K562 (cell line): ENCODE data around the gene ZNF546. TPM values are rescaled to one million over a fixed set of nuclear protein-coding genes. Genes with fewer than 3 reads are reported as not detected.

Experiments used
- JUNB ChIP-seq: fragments of 450-650 bp; formaldehyde crosslinking; conservative IDR thresholded peaks from 2 replicates; pipeline ENCODE4 v1.4.0; 2020; ENCODE audit warnings: mild to moderate bottlenecking
- KAT2B ChIP-seq: IDR thresholded peaks from one replicate; pipeline ENCODE4 v1.6.1; 2012; ENCODE audit warnings: low read depth, mild to moderate bottlenecking, control low read depth, inconsistent platforms, low read length, moderate library complexity
- KLF10 ChIP-seq: fragments of 250-450 bp; sonication (Bioruptor Pico); IDR thresholded peaks from 2 replicates; pipeline ENCODE4 v1.6.1; 2021; ENCODE audit warnings: matching md5 sums
- MXI1 ChIP-seq: IDR thresholded peaks from 2 replicates; pipeline ENCODE4 v1.6.1; 2011; ENCODE audit warnings: low read depth, mild to moderate bottlenecking, improper control_type of control experiment, low read length
- PHF20 ChIP-seq: fragments of 450-650 bp; IDR thresholded peaks from 2 replicates; pipeline ENCODE4 v1.6.1; 2018; ENCODE audit not compliant: partially characterized antibody
- SPI1 ChIP-seq: IDR thresholded peaks from 2 replicates; pipeline ENCODE4 v1.6.1; 2011; ENCODE audit warnings: low read depth, low read length, control low read depth, borderline replicate concordance
- SRF ChIP-seq, 2 experiments: fragments of 250-450, 450-650 bp in 1 of 2; sonication (Bioruptor Pico) in 1 of 2; sonication (generic) in 1 of 2; formaldehyde crosslinking; IDR thresholded peaks; 2 replicates each; pipeline versions ENCODE4 v1.5.0 to v1.5.1; 2020 to 2022; ENCODE audit warnings: mild to moderate bottlenecking in 1 of 2, missing genetic modification reagents in 1 of 2
- ZFP30 ChIP-seq: fragments of 250-450 bp; sonication (Bioruptor Pico); IDR thresholded peaks from 2 replicates; pipeline ENCODE4 v1.8.0; 2022; ENCODE audit warnings: moderate library complexity, mild to moderate bottlenecking, inconsistent platforms, borderline replicate concordance
- polyA plus RNA-seq, 8 experiments: library from polyadenylated mRNA; depleted of rRNA in 4 of 8; stranded (reverse) in 5 of 8; unstranded in 3 of 8; fragments of >200 nt; fragmentation: Nextera tagmentation in 2 of 8; fragmentation: Illumina TruSeq in 1 of 8; extraction: Ambion mirVana in 2 of 8; extraction: Trizol in 1 of 8; gene quantifications; 2 replicates each; pipeline versions ENCODE4 v1.2.1 to v1.2.3, GENCODE V29; 2011 to 2014; ENCODE audit warnings: inconsistent platforms in 1 of 8, missing spikeins in 1 of 8
- total RNA-seq, 7 experiments: library from RNA; depleted of rRNA in 6 of 7; stranded (reverse); fragments of >200 nt in 6 of 7; fragmentation: Illumina TruSeq in 2 of 7; extraction: Trizol in 2 of 7; gene quantifications; 2 replicates each; pipeline versions ENCODE4 v1.2.1 to v1.2.3, GENCODE V29; 2011 to 2021; ENCODE audit warnings: low replicate concordance in 1 of 7
- TF ChIP-seq, protein P1 (sequence below): fragments of 250-450 bp; sonication (Bioruptor Pico); IDR thresholded peaks from 2 replicates; pipeline ENCODE4 v1.4.0; 2020; ENCODE audit warnings: borderline replicate concordance
- TF ChIP-seq, protein P2 (sequence below): fragments of 450-650 bp; IDR thresholded peaks from 2 replicates; pipeline ENCODE4 v1.6.1; 2016; ENCODE audit warnings: mild to moderate bottlenecking, moderate library complexity
- TF ChIP-seq, protein P3 (sequence below): fragments of 250-450 bp; sonication (Bioruptor Pico); IDR thresholded peaks from 2 replicates; pipeline ENCODE4 v1.8.0; 2022; ENCODE audit warnings: moderate library complexity, mild to moderate bottlenecking, inconsistent platforms

The ZNF546 gene
- total and polyA plus RNA-seq, 9 of the 15 experiments (the other 6 are each of a cell fraction or from before 2014, with no cell fraction given) = 0.73 to 5.1 (median 2.2) TPM

DNA sequence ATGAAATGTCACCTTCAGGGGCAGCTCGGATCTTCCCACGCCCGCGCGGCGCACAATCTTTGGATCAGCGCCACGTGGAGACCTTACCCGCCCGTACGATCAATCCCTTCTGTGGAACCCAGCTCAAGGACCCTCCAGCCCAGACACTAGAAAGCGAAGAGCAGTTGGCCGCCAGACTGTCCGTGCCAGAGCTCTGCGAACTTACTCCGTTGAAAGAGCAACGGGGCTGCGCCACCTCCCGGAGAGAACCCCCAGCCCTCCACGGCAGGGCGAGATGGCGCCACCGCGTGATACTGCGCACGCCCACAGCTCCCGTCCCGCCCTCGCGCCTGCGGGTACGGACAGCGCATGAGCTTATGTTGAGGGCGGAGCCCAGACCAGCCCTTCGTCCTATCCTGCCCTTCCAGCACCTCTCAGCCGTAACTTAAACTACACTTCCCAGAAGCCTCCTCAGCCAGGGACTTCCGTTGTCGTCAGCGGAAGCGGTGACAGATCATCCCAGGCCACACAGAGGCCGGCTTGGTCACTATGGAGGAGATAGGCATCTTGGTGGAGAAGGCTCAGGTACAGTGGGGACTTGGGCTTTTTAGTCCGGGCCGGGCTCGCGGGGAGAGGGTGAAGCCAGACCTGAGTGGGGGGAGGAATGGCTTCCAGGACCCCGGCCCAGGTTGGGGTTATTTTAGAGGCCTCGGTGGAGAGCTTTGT lies 26.0 kb upstream of the ZNF546 start, which contains the start of gene PSMC4 (continued):
- TF ChIP-seq MXI1 = peak; percentile 68; the same call in 1 of the 2 replicates
- no peak; the same call in 1 of the 2 replicates for TF ChIP-seq SPI1
- TF ChIP-seq KLF10 (CRISPR knock-in tag) = no peak
- TF ChIP-seq SRF (CRISPR knock-in tag; IDR thresholded peaks at IDR 0.05) = peak in 1 of 2 experiments; percentile 80; a peak in 2 of 4 replicates
- peak; percentile 71 for TF ChIP-seq PHF20
- TF ChIP-seq, protein P1, sequence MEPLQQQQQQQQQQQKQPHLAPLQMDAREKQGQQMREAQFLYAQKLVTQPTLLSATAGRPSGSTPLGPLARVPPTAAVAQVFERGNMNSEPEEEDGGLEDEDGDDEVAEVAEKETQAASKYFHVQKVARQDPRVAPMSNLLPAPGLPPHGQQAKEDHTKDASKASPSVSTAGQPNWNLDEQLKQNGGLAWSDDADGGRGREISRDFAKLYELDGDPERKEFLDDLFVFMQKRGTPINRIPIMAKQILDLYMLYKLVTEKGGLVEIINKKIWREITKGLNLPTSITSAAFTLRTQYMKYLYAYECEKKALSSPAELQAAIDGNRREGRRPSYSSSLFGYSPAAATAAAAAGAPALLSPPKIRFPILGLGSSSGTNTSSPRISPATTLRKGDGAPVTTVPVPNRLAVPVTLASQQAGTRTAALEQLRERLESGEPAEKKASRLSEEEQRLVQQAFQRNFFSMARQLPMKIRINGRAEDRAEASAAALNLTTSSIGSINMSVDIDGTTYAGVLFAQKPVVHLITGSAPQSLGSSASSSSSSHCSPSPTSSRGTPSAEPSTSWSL (CRISPR knock-in tag) = no peak
- no peak for TF ChIP-seq ZFP30
- TF ChIP-seq, protein P2, sequence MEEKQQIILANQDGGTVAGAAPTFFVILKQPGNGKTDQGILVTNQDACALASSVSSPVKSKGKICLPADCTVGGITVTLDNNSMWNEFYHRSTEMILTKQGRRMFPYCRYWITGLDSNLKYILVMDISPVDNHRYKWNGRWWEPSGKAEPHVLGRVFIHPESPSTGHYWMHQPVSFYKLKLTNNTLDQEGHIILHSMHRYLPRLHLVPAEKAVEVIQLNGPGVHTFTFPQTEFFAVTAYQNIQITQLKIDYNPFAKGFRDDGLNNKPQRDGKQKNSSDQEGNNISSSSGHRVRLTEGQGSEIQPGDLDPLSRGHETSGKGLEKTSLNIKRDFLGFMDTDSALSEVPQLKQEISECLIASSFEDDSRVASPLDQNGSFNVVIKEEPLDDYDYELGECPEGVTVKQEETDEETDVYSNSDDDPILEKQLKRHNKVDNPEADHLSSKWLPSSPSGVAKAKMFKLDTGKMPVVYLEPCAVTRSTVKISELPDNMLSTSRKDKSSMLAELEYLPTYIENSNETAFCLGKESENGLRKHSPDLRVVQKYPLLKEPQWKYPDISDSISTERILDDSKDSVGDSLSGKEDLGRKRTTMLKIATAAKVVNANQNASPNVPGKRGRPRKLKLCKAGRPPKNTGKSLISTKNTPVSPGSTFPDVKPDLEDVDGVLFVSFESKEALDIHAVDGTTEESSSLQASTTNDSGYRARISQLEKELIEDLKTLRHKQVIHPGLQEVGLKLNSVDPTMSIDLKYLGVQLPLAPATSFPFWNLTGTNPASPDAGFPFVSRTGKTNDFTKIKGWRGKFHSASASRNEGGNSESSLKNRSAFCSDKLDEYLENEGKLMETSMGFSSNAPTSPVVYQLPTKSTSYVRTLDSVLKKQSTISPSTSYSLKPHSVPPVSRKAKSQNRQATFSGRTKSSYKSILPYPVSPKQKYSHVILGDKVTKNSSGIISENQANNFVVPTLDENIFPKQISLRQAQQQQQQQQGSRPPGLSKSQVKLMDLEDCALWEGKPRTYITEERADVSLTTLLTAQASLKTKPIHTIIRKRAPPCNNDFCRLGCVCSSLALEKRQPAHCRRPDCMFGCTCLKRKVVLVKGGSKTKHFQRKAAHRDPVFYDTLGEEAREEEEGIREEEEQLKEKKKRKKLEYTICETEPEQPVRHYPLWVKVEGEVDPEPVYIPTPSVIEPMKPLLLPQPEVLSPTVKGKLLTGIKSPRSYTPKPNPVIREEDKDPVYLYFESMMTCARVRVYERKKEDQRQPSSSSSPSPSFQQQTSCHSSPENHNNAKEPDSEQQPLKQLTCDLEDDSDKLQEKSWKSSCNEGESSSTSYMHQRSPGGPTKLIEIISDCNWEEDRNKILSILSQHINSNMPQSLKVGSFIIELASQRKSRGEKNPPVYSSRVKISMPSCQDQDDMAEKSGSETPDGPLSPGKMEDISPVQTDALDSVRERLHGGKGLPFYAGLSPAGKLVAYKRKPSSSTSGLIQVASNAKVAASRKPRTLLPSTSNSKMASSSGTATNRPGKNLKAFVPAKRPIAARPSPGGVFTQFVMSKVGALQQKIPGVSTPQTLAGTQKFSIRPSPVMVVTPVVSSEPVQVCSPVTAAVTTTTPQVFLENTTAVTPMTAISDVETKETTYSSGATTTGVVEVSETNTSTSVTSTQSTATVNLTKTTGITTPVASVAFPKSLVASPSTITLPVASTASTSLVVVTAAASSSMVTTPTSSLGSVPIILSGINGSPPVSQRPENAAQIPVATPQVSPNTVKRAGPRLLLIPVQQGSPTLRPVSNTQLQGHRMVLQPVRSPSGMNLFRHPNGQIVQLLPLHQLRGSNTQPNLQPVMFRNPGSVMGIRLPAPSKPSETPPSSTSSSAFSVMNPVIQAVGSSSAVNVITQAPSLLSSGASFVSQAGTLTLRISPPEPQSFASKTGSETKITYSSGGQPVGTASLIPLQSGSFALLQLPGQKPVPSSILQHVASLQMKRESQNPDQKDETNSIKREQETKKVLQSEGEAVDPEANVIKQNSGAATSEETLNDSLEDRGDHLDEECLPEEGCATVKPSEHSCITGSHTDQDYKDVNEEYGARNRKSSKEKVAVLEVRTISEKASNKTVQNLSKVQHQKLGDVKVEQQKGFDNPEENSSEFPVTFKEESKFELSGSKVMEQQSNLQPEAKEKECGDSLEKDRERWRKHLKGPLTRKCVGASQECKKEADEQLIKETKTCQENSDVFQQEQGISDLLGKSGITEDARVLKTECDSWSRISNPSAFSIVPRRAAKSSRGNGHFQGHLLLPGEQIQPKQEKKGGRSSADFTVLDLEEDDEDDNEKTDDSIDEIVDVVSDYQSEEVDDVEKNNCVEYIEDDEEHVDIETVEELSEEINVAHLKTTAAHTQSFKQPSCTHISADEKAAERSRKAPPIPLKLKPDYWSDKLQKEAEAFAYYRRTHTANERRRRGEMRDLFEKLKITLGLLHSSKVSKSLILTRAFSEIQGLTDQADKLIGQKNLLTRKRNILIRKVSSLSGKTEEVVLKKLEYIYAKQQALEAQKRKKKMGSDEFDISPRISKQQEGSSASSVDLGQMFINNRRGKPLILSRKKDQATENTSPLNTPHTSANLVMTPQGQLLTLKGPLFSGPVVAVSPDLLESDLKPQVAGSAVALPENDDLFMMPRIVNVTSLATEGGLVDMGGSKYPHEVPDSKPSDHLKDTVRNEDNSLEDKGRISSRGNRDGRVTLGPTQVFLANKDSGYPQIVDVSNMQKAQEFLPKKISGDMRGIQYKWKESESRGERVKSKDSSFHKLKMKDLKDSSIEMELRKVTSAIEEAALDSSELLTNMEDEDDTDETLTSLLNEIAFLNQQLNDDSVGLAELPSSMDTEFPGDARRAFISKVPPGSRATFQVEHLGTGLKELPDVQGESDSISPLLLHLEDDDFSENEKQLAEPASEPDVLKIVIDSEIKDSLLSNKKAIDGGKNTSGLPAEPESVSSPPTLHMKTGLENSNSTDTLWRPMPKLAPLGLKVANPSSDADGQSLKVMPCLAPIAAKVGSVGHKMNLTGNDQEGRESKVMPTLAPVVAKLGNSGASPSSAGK = peak; percentile 88
- no peak for TF ChIP-seq JUNB (CRISPR knock-in tag)
- peak; percentile 34 for TF ChIP-seq KAT2B
- TF ChIP-seq, protein P3, sequence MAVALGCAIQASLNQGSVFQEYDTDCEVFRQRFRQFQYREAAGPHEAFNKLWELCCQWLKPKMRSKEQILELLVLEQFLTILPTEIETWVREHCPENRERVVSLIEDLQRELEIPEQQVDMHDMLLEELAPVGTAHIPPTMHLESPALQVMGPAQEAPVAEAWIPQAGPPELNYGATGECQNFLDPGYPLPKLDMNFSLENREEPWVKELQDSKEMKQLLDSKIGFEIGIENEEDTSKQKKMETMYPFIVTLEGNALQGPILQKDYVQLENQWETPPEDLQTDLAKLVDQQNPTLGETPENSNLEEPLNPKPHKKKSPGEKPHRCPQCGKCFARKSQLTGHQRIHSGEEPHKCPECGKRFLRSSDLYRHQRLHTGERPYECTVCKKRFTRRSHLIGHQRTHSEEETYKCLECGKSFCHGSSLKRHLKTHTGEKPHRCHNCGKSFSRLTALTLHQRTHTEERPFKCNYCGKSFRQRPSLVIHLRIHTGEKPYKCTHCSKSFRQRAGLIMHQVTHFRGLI (CRISPR knock-in tag) = no peak
